ENCODE results near the gene ST3GAL4.
A peak's percentile ranks its signal among the peaks of the same experiment; 100 is the strongest.

Gene ST3GAL4

DNA sequence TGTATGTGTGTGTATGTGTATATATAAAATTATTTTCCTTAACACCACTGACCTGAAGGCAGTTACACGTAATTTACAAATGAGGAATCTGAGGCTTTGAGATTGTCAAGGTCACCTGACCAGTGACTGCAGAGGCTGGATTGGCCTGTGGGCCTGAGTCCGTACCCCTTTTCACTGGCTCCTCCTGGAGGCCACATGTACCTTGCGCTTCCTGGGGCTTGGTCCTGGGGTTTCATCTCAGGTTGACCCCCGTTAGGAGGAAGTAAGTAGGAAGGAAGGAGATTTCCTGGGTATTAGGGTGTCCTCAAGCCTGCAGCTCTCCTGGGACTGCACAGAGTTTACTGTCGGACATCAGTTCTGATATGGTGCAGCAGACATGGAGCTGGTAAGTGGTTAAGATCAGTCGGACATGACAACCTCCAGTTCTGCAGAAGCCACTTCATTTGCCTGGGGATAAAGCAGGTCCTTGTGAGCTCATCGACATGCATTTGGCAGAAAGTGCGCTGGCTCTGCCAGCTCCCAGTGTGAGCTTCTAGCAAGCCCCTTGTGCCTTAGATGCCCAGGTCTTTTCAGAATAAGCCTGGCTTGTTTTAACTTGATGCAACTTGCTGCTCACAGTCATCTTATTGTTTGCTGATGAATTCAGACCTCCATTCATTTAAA, 36.6 kb downstream of the ST3GAL4 start:
- no peak for TF ChIP-seq POLR2AphosphoS5 (IDR thresholded peaks at IDR 0.05; ENCODE audit: low read depth, low read length)
- TF ChIP-seq SIN3A (IDR thresholded peaks at IDR 0.05; ENCODE audit: borderline replicate concordance, insufficient read depth, low read length), result no peak
- TF ChIP-seq FOXP2 (optimal IDR thresholded peaks at IDR 0.05; ENCODE audit: borderline replicate concordance, extremely low read depth, extremely low read length, insufficient read depth), result no peak
- TF ChIP-seq REST (IDR thresholded peaks at IDR 0.05; ENCODE audit: insufficient read depth in 1 of 2, low read depth in 2 of 2, low read length in 2 of 2), result no peak

DNA sequence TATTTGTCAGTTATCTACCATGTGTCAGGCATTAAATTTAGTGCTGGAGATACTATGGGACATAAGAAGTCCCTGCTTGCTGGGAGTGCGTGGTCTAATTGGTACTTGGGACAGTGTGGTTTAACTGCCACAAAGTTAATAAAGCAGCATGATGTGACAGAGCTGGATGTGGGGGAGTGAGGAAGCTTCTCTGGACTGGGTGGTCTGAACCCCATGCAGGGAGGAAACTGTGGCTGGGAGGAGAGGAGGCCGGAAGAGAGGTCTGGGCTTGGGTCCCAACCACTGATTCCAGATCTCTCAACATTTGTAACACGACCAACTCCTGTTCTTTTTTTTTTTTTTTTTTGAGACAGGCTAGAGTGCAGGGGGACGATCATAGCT, 37.1 kb downstream of the ST3GAL4 start:
- TF ChIP-seq REST (IDR thresholded peaks at IDR 0.05; ENCODE audit: insufficient read depth in 1 of 2, low read depth in 2 of 2, low read length in 2 of 2) (peak in 1 of 2 experiments; percentile 20; a peak in 1 of 4 replicates), TAF1 (IDR thresholded peaks at IDR 0.05; ENCODE audit: borderline replicate concordance, insufficient read depth, low read length) (no peak)

DNA sequence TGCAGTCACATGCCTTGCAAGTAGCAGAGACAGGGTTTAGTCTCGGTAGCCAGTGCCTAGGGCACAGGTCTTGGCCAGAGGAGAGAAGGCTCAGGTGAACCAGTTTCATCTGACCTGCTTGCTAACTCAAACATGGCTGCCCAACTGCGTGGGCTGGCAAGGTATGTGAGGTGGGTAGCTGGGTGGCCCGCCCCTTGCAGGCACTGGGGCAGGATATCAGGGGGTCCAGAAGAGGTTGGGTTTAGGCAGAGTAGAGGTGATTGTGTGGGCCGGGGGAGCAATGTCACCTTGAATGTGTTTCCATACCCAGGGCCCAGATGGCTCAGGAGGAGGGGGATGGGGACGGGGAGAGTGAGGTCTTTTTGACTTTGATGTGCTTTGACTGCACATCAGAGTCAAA, 37.7 kb downstream of the ST3GAL4 start:
- TF ChIP-seq SIN3A (IDR thresholded peaks at IDR 0.05; ENCODE audit: borderline replicate concordance, insufficient read depth, low read length) (no peak), POLR2AphosphoS5 (IDR thresholded peaks at IDR 0.05; ENCODE audit: low read depth, low read length) (no peak), TAF1 (IDR thresholded peaks at IDR 0.05; ENCODE audit: borderline replicate concordance, insufficient read depth, low read length) (no peak), FOXP2 (optimal IDR thresholded peaks at IDR 0.05; ENCODE audit: borderline replicate concordance, extremely low read depth, extremely low read length, insufficient read depth) (no peak)

- TF ChIP-seq POLR2AphosphoS5 (IDR thresholded peaks at IDR 0.05; ENCODE audit: low read depth, low read length), result no peak
Measured at GRCh38 chr11:126394036-126394435, 38.5 kb downstream of the ST3GAL4 start.

DNA sequence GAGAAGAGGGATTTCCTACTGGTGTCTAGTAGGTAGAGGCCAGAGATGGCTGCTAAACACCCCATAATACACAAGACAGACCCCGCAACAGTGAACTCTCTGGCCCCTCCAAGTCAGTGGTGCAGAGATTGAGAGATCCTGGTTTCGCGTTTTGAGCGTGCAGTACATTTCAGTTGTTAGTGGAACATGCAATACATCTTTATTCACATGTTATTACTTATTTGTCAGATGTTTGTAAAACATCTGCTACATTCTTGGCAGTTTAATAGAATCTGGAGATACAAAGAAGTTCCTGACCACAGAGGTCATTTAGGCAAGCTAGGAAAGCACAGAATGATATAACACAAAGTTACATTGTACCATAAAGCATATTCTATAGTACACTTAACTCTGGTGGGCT, 41.5 kb downstream of the ST3GAL4 start:
- TF ChIP-seq FOXP2 (optimal IDR thresholded peaks at IDR 0.05; ENCODE audit: borderline replicate concordance, extremely low read depth, extremely low read length, insufficient read depth) (no peak), POLR2AphosphoS5 (IDR thresholded peaks at IDR 0.05; ENCODE audit: low read depth, low read length) (no peak), REST (IDR thresholded peaks at IDR 0.05; ENCODE audit: insufficient read depth in 1 of 2, low read depth in 2 of 2, low read length in 2 of 2) (no peak), SIN3A (IDR thresholded peaks at IDR 0.05; ENCODE audit: borderline replicate concordance, insufficient read depth, low read length) (no peak), TAF1 (IDR thresholded peaks at IDR 0.05; ENCODE audit: borderline replicate concordance, insufficient read depth, low read length) (no peak)

- no peak for TF ChIP-seq TAF1 (IDR thresholded peaks at IDR 0.05; ENCODE audit: borderline replicate concordance, insufficient read depth, low read length)
Measured at GRCh38 chr11:126398296-126398695, 42.8 kb downstream of the ST3GAL4 start.

- no peak for TF ChIP-seq TAF1 (IDR thresholded peaks at IDR 0.05; ENCODE audit: borderline replicate concordance, insufficient read depth, low read length)
- TF ChIP-seq FOXP2 (optimal IDR thresholded peaks at IDR 0.05; ENCODE audit: borderline replicate concordance, extremely low read depth, extremely low read length, insufficient read depth), result no peak
- no peak for TF ChIP-seq REST (IDR thresholded peaks at IDR 0.05; ENCODE audit: insufficient read depth in 1 of 2, low read depth in 2 of 2, low read length in 2 of 2)
- no peak for TF ChIP-seq SIN3A (IDR thresholded peaks at IDR 0.05; ENCODE audit: borderline replicate concordance, insufficient read depth, low read length)
- TF ChIP-seq POLR2AphosphoS5 (IDR thresholded peaks at IDR 0.05; ENCODE audit: low read depth, low read length), result no peak
Measured at GRCh38 chr11:126398721-126399120, 43.2 kb downstream of the ST3GAL4 start.

All from PFSK-1 (cell line).